HEK293T (cell line): ENCODE data around the gene PPP2R3C.
"Not testable (repeated sequence)": the region's sequence is repeated elsewhere in the genome, so short reads cannot be mapped to it uniquely, and the experiment has no call there.

Experiments used
- CTCF ChIA-PET: fragments of 350-600 bp; formaldehyde crosslinking; extraction: SDS; loops from one replicate; lab custom pipeline; 2021; ENCODE audit warnings: antibody characterized with exemption, inconsistent platforms; lab: Yijun Ruan, JAX
- POLR2A ChIA-PET: fragments of 350-600 bp; formaldehyde crosslinking; extraction: SDS; loops from one replicate; lab custom pipeline; 2020; ENCODE audit warnings: antibody characterized with exemption, inconsistent platforms; lab: Yijun Ruan, JAX
- DNase-seq: peaks from one replicate; pipeline ENCODE4 v3.0.0; 2012; ENCODE audit warnings: mixed read lengths; ENCODE audit errors: extremely low spot score
- ARNT ChIP-seq: fragments of 450-650 bp; IDR thresholded peaks from 2 replicates; pipeline ENCODE4 v1.6.1; 2017; ENCODE audit warnings: mild to moderate bottlenecking
- BHLHE40 ChIP-seq: fragments of 450-650 bp; IDR thresholded peaks from 2 replicates; pipeline ENCODE4 v1.6.1; 2016; ENCODE audit warnings: mild to moderate bottlenecking, moderate library complexity, borderline replicate concordance
- CTBP1 ChIP-seq: fragments of 450-650 bp; IDR thresholded peaks from 2 replicates; pipeline ENCODE4 v1.6.1; 2016; ENCODE audit warnings: borderline replicate concordance
- ELF4 ChIP-seq: fragments of 450-650 bp; IDR thresholded peaks from 2 replicates; pipeline ENCODE4 v1.6.1; 2017; ENCODE audit warnings: antibody characterized with exemption
- FOXA1 ChIP-seq: fragments of 450-650 bp; IDR thresholded peaks from 2 replicates; pipeline ENCODE4 v1.6.1; 2016; ENCODE audit warnings: mild to moderate bottlenecking
- FOXK2 ChIP-seq: fragments of 450-650 bp; IDR thresholded peaks from 2 replicates; pipeline ENCODE4 v1.6.1; 2016; ENCODE audit warnings: mild to moderate bottlenecking
- FOXM1 ChIP-seq: fragments of 450-650 bp; IDR thresholded peaks from 2 replicates; pipeline ENCODE4 v1.6.1; 2017; ENCODE audit warnings: mild to moderate bottlenecking, borderline replicate concordance
- HDGF ChIP-seq: fragments of 450-650 bp; IDR thresholded peaks from 2 replicates; pipeline ENCODE4 v1.6.1; 2017; ENCODE audit warnings: antibody characterized with exemption, borderline replicate concordance
- L3MBTL2 ChIP-seq: fragments of 450-650 bp; conservative IDR thresholded peaks from 2 replicates; pipeline ENCODE4 v1.6.1; 2016; ENCODE audit warnings: mild to moderate bottlenecking
- LEF1 ChIP-seq: fragments of 450-650 bp; IDR thresholded peaks from 2 replicates; pipeline ENCODE4 v1.6.1; 2017; ENCODE audit warnings: mild to moderate bottlenecking, borderline replicate concordance
- NFRKB ChIP-seq: fragments of 450-650 bp; IDR thresholded peaks from 2 replicates; pipeline ENCODE4 v1.6.1; 2016; ENCODE audit warnings: mild to moderate bottlenecking, moderate library complexity
- SP1 ChIP-seq: fragments of 450-650 bp; IDR thresholded peaks from 2 replicates; pipeline ENCODE4 v1.6.1; 2017
- SUZ12 ChIP-seq: fragments of 450-650 bp; IDR thresholded peaks from 2 replicates; pipeline ENCODE4 v1.6.1; 2016; ENCODE audit warnings: mild to moderate bottlenecking
- TARDBP ChIP-seq: fragments of 450-650 bp; IDR thresholded peaks from 2 replicates; pipeline ENCODE4 v1.6.1; 2016
- ZNF384 ChIP-seq: fragments of 450-650 bp; IDR thresholded peaks from 2 replicates; pipeline ENCODE4 v1.6.1; 2016
- TF ChIP-seq, protein P1 (sequence below): fragments of 450-650 bp; IDR thresholded peaks from 2 replicates; pipeline ENCODE4 v1.6.1; 2016

PPP2R3C gene

DNA sequence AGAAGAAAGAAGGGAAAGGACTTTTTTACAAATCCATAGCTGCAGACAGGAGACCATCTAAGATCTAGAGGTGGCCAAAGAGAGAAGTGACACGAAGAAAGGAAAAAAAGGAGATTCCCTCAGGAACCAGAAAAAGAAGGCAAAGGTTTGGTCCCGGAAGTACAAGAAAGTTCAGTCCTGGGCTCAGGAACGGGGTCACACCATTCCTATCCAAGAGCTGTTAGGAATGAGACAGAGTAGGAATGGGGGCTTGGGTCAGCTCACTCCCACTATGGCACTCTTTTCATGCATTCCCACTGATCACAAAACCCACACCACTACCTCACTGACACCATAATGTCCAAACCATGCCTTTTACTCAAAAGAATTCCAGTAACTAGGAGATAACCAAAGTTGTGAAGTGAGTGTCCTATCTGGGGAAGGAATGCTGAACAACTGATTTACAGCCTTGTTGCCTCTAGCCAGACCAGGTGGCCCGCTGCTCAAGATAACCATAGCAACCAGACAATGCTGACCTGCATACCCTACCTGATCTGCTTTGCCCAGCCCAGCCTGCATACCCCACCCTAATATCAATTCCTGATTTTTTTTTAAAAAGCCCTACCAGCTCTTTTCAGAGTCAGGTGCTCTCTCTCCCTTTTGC, 8.4 kb downstream of the PPP2R3C start:
- ChIA-PET POLR2A (interaction anchor here (0.8 to 1.2 kb wide), 2 partner anchors 8 to 10 kb away, joined by 3 read pairs; partner anchors contain the start of gene PPP2R3C), CTCF (no interaction called here)
- TF ChIP-seq FOXA1, result no peak
- TF ChIP-seq SP1, result no peak
- TF ChIP-seq FOXK2, result no peak
- TF ChIP-seq L3MBTL2, result no peak
- TF ChIP-seq ARNT, result no peak
- TF ChIP-seq BHLHE40, result no peak
- no peak for TF ChIP-seq LEF1
- TF ChIP-seq NFRKB, result no peak
- TF ChIP-seq CTBP1, result no peak
- DNase-seq, result no peak

DNA sequence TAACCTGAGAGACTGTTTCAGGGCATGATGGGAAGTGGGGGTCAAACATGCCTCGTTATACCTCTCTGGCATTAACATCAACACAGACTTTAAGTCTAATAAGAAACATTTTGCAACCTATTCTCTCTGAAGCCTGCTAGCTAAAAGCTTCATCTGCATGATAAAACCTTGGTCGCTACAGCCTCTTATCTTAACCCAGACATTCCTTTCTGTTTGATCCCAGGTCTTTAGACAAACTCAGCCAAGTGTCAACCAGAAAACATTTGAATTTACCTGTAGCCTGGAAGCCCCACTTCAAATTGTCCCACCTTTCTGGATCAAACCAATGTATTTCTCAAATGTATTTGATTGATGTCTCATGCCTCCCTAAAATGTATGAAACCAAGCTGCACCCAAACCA, 9.1 kb downstream of the PPP2R3C start:
- ChIA-PET CTCF (no interaction called here), POLR2A (no interaction called here)
- no peak for DNase-seq
- TF ChIP-seq SUZ12 (no peak), FOXK2 (no peak), FOXM1 (no peak), TARDBP (no peak), SP1 (no peak), BHLHE40 (no peak), ARNT (no peak), FOXA1 (no peak)
- TF ChIP-seq, protein P1, sequence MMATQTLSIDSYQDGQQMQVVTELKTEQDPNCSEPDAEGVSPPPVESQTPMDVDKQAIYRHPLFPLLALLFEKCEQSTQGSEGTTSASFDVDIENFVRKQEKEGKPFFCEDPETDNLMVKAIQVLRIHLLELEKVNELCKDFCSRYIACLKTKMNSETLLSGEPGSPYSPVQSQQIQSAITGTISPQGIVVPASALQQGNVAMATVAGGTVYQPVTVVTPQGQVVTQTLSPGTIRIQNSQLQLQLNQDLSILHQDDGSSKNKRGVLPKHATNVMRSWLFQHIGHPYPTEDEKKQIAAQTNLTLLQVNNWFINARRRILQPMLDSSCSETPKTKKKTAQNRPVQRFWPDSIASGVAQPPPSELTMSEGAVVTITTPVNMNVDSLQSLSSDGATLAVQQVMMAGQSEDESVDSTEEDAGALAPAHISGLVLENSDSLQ, result no peak

DNA sequence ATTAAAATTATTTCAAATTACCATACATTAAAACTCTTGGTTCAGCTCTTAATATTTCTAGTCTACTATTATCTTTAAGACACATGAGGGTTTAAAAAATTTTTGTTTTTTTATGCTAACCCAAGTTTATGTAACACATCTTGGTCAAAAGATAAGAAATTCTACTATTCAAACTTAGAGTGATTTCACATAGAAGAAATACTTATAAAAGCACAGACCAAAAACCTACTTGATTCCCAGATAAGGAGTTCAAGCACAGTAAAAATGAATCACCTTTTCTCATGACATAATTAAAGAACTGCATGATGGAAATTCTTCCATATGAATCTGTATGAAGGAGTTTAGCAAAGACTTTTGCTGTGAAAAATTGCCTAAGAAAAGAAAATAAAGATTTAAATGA, 13.9 kb downstream of the PPP2R3C start:
- POLR2A ChIA-PET, result interaction anchor here (0.8 kb wide), 1 partner anchor 8 kb away, joined by 3 read pairs; no protein-coding TSS in a partner anchor
- TF ChIP-seq CTBP1 (no peak), NFRKB (no peak), ZNF384 (no peak), TARDBP (no peak), LEF1 (no peak), SUZ12 (no peak), L3MBTL2 (no peak), SP1 (no peak), ARNT (no peak)
- TF ChIP-seq, protein P1, result no peak
- CTCF ChIA-PET, result no interaction called here
- DNase-seq, result no peak

DNA sequence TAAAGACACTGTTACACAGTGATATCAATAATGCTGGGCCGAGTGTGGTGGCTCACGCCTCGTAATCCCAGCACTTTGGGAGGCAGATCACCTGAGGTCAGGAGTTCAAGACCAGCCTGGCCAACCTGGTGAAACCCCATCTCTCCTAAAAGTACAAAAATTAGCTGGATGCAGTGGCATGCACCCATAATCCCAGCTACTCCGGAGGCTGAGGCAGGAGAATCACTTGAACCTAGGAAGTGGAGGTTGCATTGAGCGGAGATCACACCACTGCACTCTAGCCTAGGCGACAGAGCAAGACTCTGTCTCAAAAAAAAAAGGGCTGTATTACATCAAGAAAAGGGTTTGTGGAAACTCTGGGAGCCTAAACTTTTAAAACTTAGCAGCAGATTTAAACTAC, 27.1 kb downstream of the PPP2R3C start:
- DNase-seq, CTCF ChIA-PET: not testable (repeated sequence)
- POLR2A ChIA-PET, result interaction anchor here (0.7 kb wide), 1 partner anchor 399 kb away, joined by 3 read pairs; no protein-coding TSS in a partner anchor

DNA sequence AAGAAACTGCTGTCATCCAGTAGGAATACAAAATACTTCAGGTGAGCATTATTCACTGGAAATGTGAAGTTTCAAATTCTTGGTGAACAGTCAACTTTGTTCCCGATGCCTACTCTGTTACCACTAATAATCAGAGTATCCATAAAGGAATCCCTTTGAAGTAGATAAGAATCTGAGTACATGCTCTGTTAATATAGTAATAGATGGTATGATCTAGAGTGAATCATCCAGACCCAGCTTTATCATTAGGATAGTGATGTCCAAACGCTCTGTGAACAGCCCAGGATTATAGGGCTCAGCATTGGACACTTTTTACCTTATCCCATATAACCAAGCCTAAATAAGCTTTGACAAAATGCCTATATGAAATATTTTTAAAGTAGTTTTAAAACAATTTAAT, 33.3 kb downstream of the PPP2R3C start:
- POLR2A ChIA-PET, result no interaction called here
- CTCF ChIA-PET, result interaction anchor here (0.7 kb wide), 1 partner anchor 351 kb away, joined by 7 read pairs; no protein-coding TSS in a partner anchor
- no peak for DNase-seq

DNA sequence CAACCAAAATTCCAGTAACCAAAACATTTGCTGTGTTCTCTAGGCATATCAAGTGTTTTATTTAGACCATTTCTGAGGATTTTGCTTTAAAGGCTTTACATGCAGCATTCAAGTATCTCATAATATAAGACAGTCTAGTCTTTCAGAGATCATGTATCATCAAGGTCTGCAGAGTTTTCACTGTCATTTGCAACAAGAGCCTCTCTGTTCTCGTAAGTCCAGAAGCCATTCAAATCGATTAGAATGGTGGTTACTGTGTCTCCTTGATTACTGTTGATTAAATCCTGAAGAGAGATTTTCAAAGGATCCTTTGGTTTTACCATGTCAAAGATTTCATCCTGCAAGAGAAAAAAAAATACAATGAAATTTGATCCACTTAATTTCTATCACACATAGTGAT, 36.3 kb downstream of the PPP2R3C start:
- TF ChIP-seq FOXA1 (no peak), TARDBP (no peak), BHLHE40 (no peak), ELF4 (no peak), L3MBTL2 (no peak), ARNT (no peak), FOXK2 (no peak), CTBP1 (no peak), LEF1 (no peak), NFRKB (no peak), HDGF (no peak), SP1 (no peak), FOXM1 (no peak), SUZ12 (no peak), ZNF384 (no peak)
- TF ChIP-seq, protein P1, result no peak
- ChIA-PET POLR2A (no interaction called here), CTCF (no interaction called here)
- no peak for DNase-seq

More for the DNA sequence above, 33.3 kb downstream of the PPP2R3C start:
- TF ChIP-seq FOXM1, result no peak
- TF ChIP-seq SUZ12, result no peak
- TF ChIP-seq LEF1, result no peak
- TF ChIP-seq L3MBTL2, result no peak
- no peak for TF ChIP-seq SP1

DNA sequence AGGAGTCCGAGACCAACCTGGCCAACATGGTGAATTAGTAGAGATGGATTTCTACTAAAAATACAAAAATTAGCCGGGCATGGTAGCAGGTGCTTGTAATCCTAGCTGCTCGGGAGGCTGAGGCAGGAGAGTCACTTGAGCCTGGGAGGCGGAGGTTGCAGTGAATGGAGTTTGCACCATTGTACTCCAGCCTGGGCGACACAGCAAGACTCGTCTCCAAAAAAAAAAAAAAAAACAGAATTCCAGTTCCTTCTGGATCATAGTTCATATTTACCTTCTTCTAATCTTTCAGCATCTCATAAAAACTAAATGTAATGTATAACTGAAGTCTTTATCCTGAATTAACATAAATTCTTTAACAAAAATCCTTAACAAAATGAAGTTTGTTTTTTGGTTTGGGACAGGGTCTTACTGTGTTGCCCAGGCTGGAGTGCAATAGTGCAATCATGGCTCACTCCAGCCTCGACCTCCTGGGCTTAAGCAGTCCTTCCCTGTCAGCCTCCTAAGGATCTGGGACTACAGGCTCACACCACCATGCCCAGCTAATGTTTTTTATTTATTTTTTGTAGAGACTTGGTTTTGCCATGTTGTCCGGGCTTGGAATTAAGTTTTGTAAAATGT, 38.1 kb downstream of the PPP2R3C start:
- CTCF ChIA-PET, result no interaction called here
- no peak for DNase-seq
- TF ChIP-seq FOXA1, result no peak
- TF ChIP-seq SUZ12, result no peak
- TF ChIP-seq ARNT, result no peak
- TF ChIP-seq HDGF, result no peak
- TF ChIP-seq LEF1, result no peak
- no peak for TF ChIP-seq FOXM1
- no peak for TF ChIP-seq CTBP1
- POLR2A ChIA-PET, result no interaction called here
